Neural cell (in vitro differentiated cells): Measurements from ENCODE around the gene TMEM106B. TPM values are rescaled to one million over a fixed set of nuclear protein-coding genes. Genes with fewer than 3 reads are reported as not detected.
"Not testable (repeated sequence)": the region's sequence is repeated elsewhere in the genome, so short reads cannot be mapped to it uniquely, and the experiment has no call there.

Experiments
- H2AFZ ChIP-seq: fragments of 200-600, 300-800 bp; sonication (generic), shearing (Covaris generic); 2 replicates; pipeline ENCODE4 v1.6.0; 2014; ENCODE audit warnings: low read depth, mild to moderate bottlenecking, antibody characterized with exemption, low read length, moderate library complexity
- H3F3A ChIP-seq: fragments of 200-600 bp; shearing (Covaris generic); 2 replicates; pipeline ENCODE4 v1.6.1; 2016; ENCODE audit warnings: mild to moderate bottlenecking, moderate library complexity, mixed read lengths, antibody characterized with exemption, low read length; ENCODE audit not compliant: insufficient read depth, poor library complexity, severe bottlenecking
- H3K27ac ChIP-seq: fragments of 200-600, 300-800 bp; sonication (generic), shearing (Covaris generic); 2 replicates; pipeline ENCODE4 v1.5.1; 2014; ENCODE audit warnings: mild to moderate bottlenecking, low read length, moderate library complexity
- H3K27me3 ChIP-seq: fragments of 300-800, 200-600 bp; sonication (generic), shearing (Covaris generic); 2 replicates; pipeline ENCODE4 v1.6.0; 2014; ENCODE audit warnings: mild to moderate bottlenecking, low read depth, low read length, moderate library complexity; ENCODE audit not compliant: insufficient read depth
- H3K36me3 ChIP-seq: fragments of 300-800, 200-600 bp; sonication (generic), shearing (Covaris generic); 2 replicates; pipeline ENCODE4 v1.5.1; 2014; ENCODE audit warnings: mild to moderate bottlenecking, antibody characterized with exemption, low read length, moderate library complexity; ENCODE audit not compliant: insufficient read depth
- H3K4me2 ChIP-seq: fragments of 300-800, 200-600 bp; sonication (generic), shearing (Covaris generic); 2 replicates; pipeline ENCODE4 v1.6.0; 2014; ENCODE audit warnings: mild to moderate bottlenecking, low read length
- H3K4me3 ChIP-seq: fragments of 300-800, 200-600 bp; sonication (generic), shearing (Covaris generic); 2 replicates; pipeline ENCODE4 v1.5.1; 2014; ENCODE audit warnings: mild to moderate bottlenecking, low read length, moderate library complexity
- H3K79me2 ChIP-seq: fragments of 200-600 bp; shearing (Covaris generic); replicated peaks from 2 replicates; pipeline ENCODE4 v1.6.0; 2014; ENCODE audit warnings: mild to moderate bottlenecking, low read length, moderate library complexity; ENCODE audit not compliant: insufficient read depth
- H3K9ac ChIP-seq: fragments of 300-800, 200-600 bp; sonication (generic), shearing (Covaris generic); 2 replicates; pipeline ENCODE4 v1.6.1; 2016; ENCODE audit warnings: mild to moderate bottlenecking, low read length, mixed read lengths
- H3K9me2 ChIP-seq: fragments of 200-600 bp; shearing (Covaris generic); 2 replicates; pipeline ENCODE4 v1.6.1; 2016; ENCODE audit warnings: mild to moderate bottlenecking, low read length, mixed read lengths; ENCODE audit not compliant: insufficient read depth
- H3K9me3 ChIP-seq: fragments of 200-600, 300-800 bp; sonication (generic), shearing (Covaris generic); 2 replicates; pipeline ENCODE4 v1.6.1; 2016; ENCODE audit warnings: mild to moderate bottlenecking, mixed run types, low read length, moderate library complexity, mixed read lengths
- H4K20me1 ChIP-seq: fragments of 200-600 bp; shearing (Covaris generic); 2 replicates; pipeline ENCODE4 v1.6.1; 2016; ENCODE audit warnings: mild to moderate bottlenecking, mixed run types; ENCODE audit not compliant: insufficient read depth
- EP300 ChIP-seq: fragments of 450-650 bp; conservative IDR thresholded peaks from 2 replicates; pipeline ENCODE4 v1.6.1; 2014; ENCODE audit warnings: antibody characterized with exemption, mild to moderate bottlenecking, moderate library complexity; ENCODE audit not compliant: poor library complexity, severe bottlenecking
- EZH2 ChIP-seq: fragments of 200-600, 300-800 bp; shearing (Covaris generic), sonication (generic); IDR thresholded peaks from 2 replicates; pipeline ENCODE4 v1.6.1; 2014; ENCODE audit warnings: antibody characterized with exemption, low read length, borderline replicate concordance, mild to moderate bottlenecking; ENCODE audit not compliant: insufficient read depth, poor library complexity, severe bottlenecking
- MXI1 ChIP-seq: fragments of 450-650 bp; conservative IDR thresholded peaks from 2 replicates; pipeline ENCODE4 v1.6.1; 2014; ENCODE audit warnings: antibody characterized with exemption, mild to moderate bottlenecking; ENCODE audit not compliant: poor library complexity, severe bottlenecking
- POLR2AphosphoS5 ChIP-seq: IDR thresholded peaks from 2 replicates; pipeline ENCODE4 v1.6.1; 2012
- RAD21 ChIP-seq: fragments of 450-650 bp; conservative IDR thresholded peaks from 2 replicates; pipeline ENCODE4 v1.6.1; 2014; ENCODE audit warnings: antibody characterized with exemption, mild to moderate bottlenecking, moderate library complexity
- SMC3 ChIP-seq: fragments of 450-650 bp; conservative IDR thresholded peaks from 2 replicates; pipeline ENCODE4 v1.6.1; 2014; ENCODE audit warnings: antibody characterized with exemption, mild to moderate bottlenecking, moderate library complexity; ENCODE audit not compliant: poor library complexity
- TAF1 ChIP-seq: IDR thresholded peaks from 2 replicates; pipeline ENCODE4 v1.6.1; 2012; ENCODE audit warnings: low read depth
- polyA plus RNA-seq: library from polyadenylated mRNA; depleted of rRNA; stranded (reverse); fragments of >200 nt; gene quantifications from 2 replicates; pipeline ENCODE4 v1.2.3, GENCODE V29; 2014
- TF ChIP-seq, protein P1 (sequence below): fragments of 450-650 bp; IDR thresholded peaks from 2 replicates; pipeline ENCODE4 v1.5.1; 2014; ENCODE audit warnings: antibody characterized with exemption, mild to moderate bottlenecking, moderate library complexity; ENCODE audit not compliant: poor library complexity, severe bottlenecking
- TF ChIP-seq, protein P2 (sequence below): IDR thresholded peaks from 2 replicates; pipeline ENCODE4 v1.6.1; 2012; ENCODE audit warnings: borderline replicate concordance

The TMEM106B gene
- polyA plus RNA-seq, 1 donor from 2014 or later: 61.4 TPM

DNA sequence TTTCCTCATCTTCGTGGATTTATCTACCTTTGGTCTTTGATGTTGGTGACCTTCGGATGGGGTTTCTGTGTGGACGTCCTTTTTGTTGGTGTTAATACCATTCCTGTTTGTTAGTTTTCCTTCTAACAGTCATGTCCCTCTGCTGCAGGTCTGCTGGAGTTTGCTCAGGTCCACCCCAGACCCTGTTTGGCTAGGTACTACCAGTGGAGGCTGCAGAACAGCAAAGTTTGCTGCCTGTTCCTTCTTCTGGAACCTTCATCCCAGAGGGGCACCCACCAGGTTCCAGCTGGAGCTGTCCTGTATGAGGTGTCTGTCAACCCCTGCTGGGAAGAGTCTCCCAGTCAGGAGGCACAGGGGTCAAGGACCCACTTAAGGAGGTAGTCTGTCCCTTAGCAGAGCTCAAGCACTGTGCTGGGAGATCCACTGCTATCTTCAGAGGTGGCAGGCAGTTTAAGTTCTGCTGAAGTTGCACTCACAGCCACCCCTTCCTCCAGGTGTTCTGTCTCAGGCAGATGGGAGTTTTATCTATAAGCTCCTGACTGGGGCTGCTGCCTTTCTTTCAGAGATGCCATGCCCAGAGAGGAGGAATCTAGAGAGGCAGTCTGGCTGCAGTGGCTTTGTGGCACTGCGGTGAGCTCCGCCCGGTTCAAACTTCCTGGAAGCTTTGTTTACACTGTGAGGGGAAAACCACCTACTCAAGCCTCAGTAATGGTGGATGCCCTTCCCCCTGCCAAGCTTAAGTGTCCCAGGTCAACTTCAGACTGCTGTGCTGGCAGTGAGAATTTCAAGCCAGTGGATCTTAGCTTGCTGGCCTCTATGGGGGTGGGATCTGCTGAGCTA, 40.9 kb upstream of the TMEM106B start:
- H3F3A ChIP-seq, H3K27me3 ChIP-seq, H3K36me3 ChIP-seq, H3K4me2 ChIP-seq, H3K9me2 ChIP-seq, H3K4me3 ChIP-seq, H2AFZ ChIP-seq, H3K9me3 ChIP-seq, H4K20me1 ChIP-seq, H3K9ac ChIP-seq, H3K27ac ChIP-seq, H3K79me2 ChIP-seq: not testable (repeated sequence)

DNA sequence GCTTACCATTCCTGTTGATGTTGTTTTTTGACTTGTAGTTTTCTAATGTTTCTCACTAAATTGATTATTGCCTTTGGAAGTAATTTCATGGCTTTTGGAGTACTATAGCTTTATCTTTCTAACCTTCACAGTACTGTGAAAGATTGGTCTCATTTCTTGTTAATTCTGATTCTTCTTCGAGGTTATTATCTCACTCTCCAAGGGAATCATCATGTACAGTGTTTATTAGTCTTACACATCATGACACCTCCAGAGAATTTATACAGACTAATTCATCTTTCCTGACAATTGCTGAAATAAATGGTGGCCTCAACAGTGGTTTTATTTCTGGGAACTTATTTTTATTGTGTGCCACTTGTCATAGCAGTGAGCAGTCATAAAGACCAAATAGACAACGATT, 37.4 kb upstream of the TMEM106B start:
- H3K9ac ChIP-seq: no peak overlapping the region
- H3K79me2 ChIP-seq: no peaks in the 10 kb centered on the region
- H3F3A ChIP-seq: no peaks in the 10 kb centered on the region
- no peak for TF ChIP-seq EZH2
- TF ChIP-seq, protein P1, sequence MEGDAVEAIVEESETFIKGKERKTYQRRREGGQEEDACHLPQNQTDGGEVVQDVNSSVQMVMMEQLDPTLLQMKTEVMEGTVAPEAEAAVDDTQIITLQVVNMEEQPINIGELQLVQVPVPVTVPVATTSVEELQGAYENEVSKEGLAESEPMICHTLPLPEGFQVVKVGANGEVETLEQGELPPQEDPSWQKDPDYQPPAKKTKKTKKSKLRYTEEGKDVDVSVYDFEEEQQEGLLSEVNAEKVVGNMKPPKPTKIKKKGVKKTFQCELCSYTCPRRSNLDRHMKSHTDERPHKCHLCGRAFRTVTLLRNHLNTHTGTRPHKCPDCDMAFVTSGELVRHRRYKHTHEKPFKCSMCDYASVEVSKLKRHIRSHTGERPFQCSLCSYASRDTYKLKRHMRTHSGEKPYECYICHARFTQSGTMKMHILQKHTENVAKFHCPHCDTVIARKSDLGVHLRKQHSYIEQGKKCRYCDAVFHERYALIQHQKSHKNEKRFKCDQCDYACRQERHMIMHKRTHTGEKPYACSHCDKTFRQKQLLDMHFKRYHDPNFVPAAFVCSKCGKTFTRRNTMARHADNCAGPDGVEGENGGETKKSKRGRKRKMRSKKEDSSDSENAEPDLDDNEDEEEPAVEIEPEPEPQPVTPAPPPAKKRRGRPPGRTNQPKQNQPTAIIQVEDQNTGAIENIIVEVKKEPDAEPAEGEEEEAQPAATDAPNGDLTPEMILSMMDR: no peak
- no peak for TF ChIP-seq SMC3
- TF ChIP-seq, protein P2, sequence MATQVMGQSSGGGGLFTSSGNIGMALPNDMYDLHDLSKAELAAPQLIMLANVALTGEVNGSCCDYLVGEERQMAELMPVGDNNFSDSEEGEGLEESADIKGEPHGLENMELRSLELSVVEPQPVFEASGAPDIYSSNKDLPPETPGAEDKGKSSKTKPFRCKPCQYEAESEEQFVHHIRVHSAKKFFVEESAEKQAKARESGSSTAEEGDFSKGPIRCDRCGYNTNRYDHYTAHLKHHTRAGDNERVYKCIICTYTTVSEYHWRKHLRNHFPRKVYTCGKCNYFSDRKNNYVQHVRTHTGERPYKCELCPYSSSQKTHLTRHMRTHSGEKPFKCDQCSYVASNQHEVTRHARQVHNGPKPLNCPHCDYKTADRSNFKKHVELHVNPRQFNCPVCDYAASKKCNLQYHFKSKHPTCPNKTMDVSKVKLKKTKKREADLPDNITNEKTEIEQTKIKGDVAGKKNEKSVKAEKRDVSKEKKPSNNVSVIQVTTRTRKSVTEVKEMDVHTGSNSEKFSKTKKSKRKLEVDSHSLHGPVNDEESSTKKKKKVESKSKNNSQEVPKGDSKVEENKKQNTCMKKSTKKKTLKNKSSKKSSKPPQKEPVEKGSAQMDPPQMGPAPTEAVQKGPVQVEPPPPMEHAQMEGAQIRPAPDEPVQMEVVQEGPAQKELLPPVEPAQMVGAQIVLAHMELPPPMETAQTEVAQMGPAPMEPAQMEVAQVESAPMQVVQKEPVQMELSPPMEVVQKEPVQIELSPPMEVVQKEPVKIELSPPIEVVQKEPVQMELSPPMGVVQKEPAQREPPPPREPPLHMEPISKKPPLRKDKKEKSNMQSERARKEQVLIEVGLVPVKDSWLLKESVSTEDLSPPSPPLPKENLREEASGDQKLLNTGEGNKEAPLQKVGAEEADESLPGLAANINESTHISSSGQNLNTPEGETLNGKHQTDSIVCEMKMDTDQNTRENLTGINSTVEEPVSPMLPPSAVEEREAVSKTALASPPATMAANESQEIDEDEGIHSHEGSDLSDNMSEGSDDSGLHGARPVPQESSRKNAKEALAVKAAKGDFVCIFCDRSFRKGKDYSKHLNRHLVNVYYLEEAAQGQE: no peak
- no peak for TF ChIP-seq RAD21
- TF ChIP-seq TAF1: no peak
- no peak for TF ChIP-seq EP300
- no peak for TF ChIP-seq MXI1
- no peak for TF ChIP-seq POLR2AphosphoS5
- no peak overlapping the region for H3K4me2 ChIP-seq
- H3K36me3 ChIP-seq: no peaks in the 10 kb centered on the region
- H3K27me3 ChIP-seq: no peaks in the 10 kb centered on the region
- H3K9me3 ChIP-seq: no peaks in the 10 kb centered on the region
- no peaks in the 10 kb centered on the region for H3K9me2 ChIP-seq
- H2AFZ ChIP-seq: no peak overlapping the region
- no peak overlapping the region for H3K27ac ChIP-seq
- H4K20me1 ChIP-seq: no peaks in the 10 kb centered on the region
- no peak overlapping the region for H3K4me3 ChIP-seq
